ENCODE results near the gene CHMP3.
"Not testable (repeated sequence)": the region's sequence is repeated elsewhere in the genome, so short reads cannot be mapped to it uniquely, and the experiment has no call there.

CHMP3 gene

GRCh38 chr2:86562922-86563649 lies at the start of gene CHMP3:
TSS of gene CHMP3 (minus strand) at chr2:86563443. CDS start at chr2:86563348, 95 bp downstream.
- FAIRE-seq, result no peak

GRCh38 chr2:86610871-86611270 lies 47.6 kb upstream of the CHMP3 start:
- FAIRE-seq, result no peak

- FAIRE-seq, result no peak
These were observed 45.7 kb upstream of the CHMP3 start for GRCh38 chr2:86608832-86609410.

- no peak for FAIRE-seq
These were observed 40.7 kb upstream of the CHMP3 start for GRCh38 chr2:86603905-86604304.

- no peak for FAIRE-seq
These were observed 35.7 kb upstream of the CHMP3 start for GRCh38 chr2:86598966-86599365.

GRCh38 chr2:86596118-86596517 lies 32.9 kb upstream of the CHMP3 start:
- no peak for FAIRE-seq

GRCh38 chr2:86593266-86593665 lies 30.0 kb upstream of the CHMP3 start:
- no peak for FAIRE-seq

- no peak for FAIRE-seq
These were observed 29.4 kb upstream of the CHMP3 start for GRCh38 chr2:86592547-86593230.

GRCh38 chr2:86589701-86590100 lies 26.5 kb upstream of the CHMP3 start:
- not testable (repeated sequence) for FAIRE-seq

- no peak for FAIRE-seq
These were observed 21.1 kb upstream of the CHMP3 start for GRCh38 chr2:86584151-86584913.

GRCh38 chr2:86580560-86580959 lies 17.3 kb upstream of the CHMP3 start:
- FAIRE-seq, result no peak

- FAIRE-seq, result no peak
These were observed 14.7 kb upstream of the CHMP3 start for GRCh38 chr2:86577817-86578456.

- no peak for FAIRE-seq
These were observed 6.8 kb upstream of the CHMP3 start for GRCh38 chr2:86570059-86570458.

- no peak for FAIRE-seq
These were observed 3.6 kb upstream of the CHMP3 start for GRCh38 chr2:86566821-86567190.

GRCh38 chr2:86566158-86566820 lies 3.0 kb upstream of the CHMP3 start:
- FAIRE-seq, result no peak

- FAIRE-seq, result no peak
These were observed 413 bp upstream of the CHMP3 start for GRCh38 chr2:86563650-86564061.

GRCh38 chr2:86562485-86562921 lies 740 bp downstream of the CHMP3 start:
- FAIRE-seq, result no peak

- FAIRE-seq, result no peak
These were observed 5.4 kb downstream of the CHMP3 start for GRCh38 chr2:86557836-86558235.

- FAIRE-seq, result no peak
These were observed 6.7 kb downstream of the CHMP3 start for GRCh38 chr2:86556508-86556907.

GRCh38 chr2:86552889-86553288 lies 10.4 kb downstream of the CHMP3 start:
- FAIRE-seq, result no peak

GRCh38 chr2:86549963-86550725 lies 13.1 kb downstream of the CHMP3 start:
- FAIRE-seq, result not testable (repeated sequence)

Measured in islet of Langerhans (tissue), 1 donor.